HCT116 (cell line): Measurements from ENCODE around the gene BCL11B. TPM values are rescaled to one million over a fixed set of nuclear protein-coding genes. Genes with fewer than 3 reads are reported as not detected.

Experiments used
- ATAC-seq: fragments of 200-7000 bp; cut with Tn5 transposase; 2 replicates; pipeline ENCODE4 v1.9.1; 2020; ENCODE audit warnings: mild to moderate bottlenecking, moderate library complexity
- BruUV-seq: library from RNA; stranded (reverse); fragments of 400-500 nt; replicated peaks from 2 replicates; lab custom pipeline; 2021; lab: Mats Ljungman, UMichigan
- CTCF ChIA-PET: fragments of 300-600 bp; sonication (Branson Sonifier 250); formaldehyde crosslinking; loops from one replicate; lab custom pipeline; 2021; ENCODE audit warnings: antibody characterized with exemption; lab: Charles Lee
- POLR2A ChIA-PET: fragments of 300-600, 350-600 bp; sonication (Branson Sonifier 250); formaldehyde crosslinking; loops from one replicate; lab custom pipeline; 2021; ENCODE audit warnings: antibody characterized with exemption; lab: Charles Lee
- RAD21 ChIA-PET, 2 experiments: fragments of 300-600 bp; sonication (Branson Sonifier 250); formaldehyde crosslinking; loops; one replicate each; lab custom pipeline; 2023; ENCODE audit warnings: low total read pairs in 2 of 2; ENCODE audit not compliant: uncharacterized antibody in 2 of 2, unreplicated experiment in 2 of 2, low non-redundant PET in 1 of 2; lab: Charles Lee
- DNase-seq: peaks from one replicate; pipeline ENCODE4 v3.0.0-alpha.2; 2010; ENCODE audit warnings: low read depth, low spot score
- H2AFZ ChIP-seq: fragments of 200-600 bp; shearing (Covaris generic), sonication (generic); 2 replicates; pipeline ENCODE4 v1.6.1; 2017; ENCODE audit warnings: low read depth, mixed run types, mixed read lengths, antibody characterized with exemption, low read length; ENCODE audit not compliant: poor library complexity, severe bottlenecking
- H3K27ac ChIP-seq: 2 replicates; pipeline ENCODE4 v1.5.1; 2012; ENCODE audit warnings: low read depth, low read length
- H3K27me3 ChIP-seq: fragments of 200-600 bp; sonication (generic); 2 replicates; pipeline ENCODE4 v1.6.1; 2016; ENCODE audit warnings: mixed run types, low read length, mixed read lengths; ENCODE audit not compliant: insufficient read depth
- H3K36me3 ChIP-seq, 2 experiments: fragments of 200-500 bp in 1 of 2; fragments of 200-600 bp in 1 of 2; sonication (Bioruptor generic) in 1 of 2; sonication (generic) in 1 of 2; 2 replicates each; pipeline versions ENCODE4 v1.5.1 to v1.6.1; 2014 to 2016; ENCODE audit warnings: low read length in 2 of 2, inconsistent platforms in 1 of 2, mixed read lengths in 1 of 2, mixed run types in 1 of 2; ENCODE audit not compliant: insufficient read depth in 2 of 2, control insufficient read depth in 1 of 2
- H3K4me1 ChIP-seq, 2 experiments: fragments of 200-600 bp in 1 of 2; sonication (generic) in 1 of 2; 2 replicates each; pipeline versions ENCODE4 v1.5.1 to v1.6.1; 2012 to 2017; ENCODE audit warnings: low read length in 2 of 2, inconsistent platforms in 1 of 2, mild to moderate bottlenecking in 1 of 2, mixed read lengths in 1 of 2, mixed run types in 1 of 2, moderate library complexity in 1 of 2; ENCODE audit not compliant: insufficient read depth in 2 of 2, control insufficient read depth in 1 of 2
- H3K4me2 ChIP-seq: fragments of 200-600 bp; sonication (generic); 2 replicates; pipeline ENCODE4 v1.6.1; 2017; ENCODE audit warnings: mixed run types, low read length, mixed read lengths
- H3K4me3 ChIP-seq, 2 experiments: fragments of 200-600 bp in 1 of 2; sonication (generic) in 1 of 2; replicated peaks in 1 of 2; 2 replicates each; pipeline ENCODE4 v1.5.1; 2011 to 2016; ENCODE audit warnings: low read length in 2 of 2, control low read depth in 1 of 2, low read depth in 1 of 2, mild to moderate bottlenecking in 1 of 2, mixed read lengths in 1 of 2, mixed run types in 1 of 2
- H3K79me2 ChIP-seq: fragments of 200-600 bp; sonication (generic); 2 replicates; pipeline ENCODE4 v1.6.1; 2017; ENCODE audit warnings: mild to moderate bottlenecking, mixed run types, low read length, moderate library complexity, mixed read lengths; ENCODE audit not compliant: insufficient read depth
- H3K9ac ChIP-seq: fragments of 200-600 bp; sonication (generic); 2 replicates; pipeline ENCODE4 v1.6.1; 2016; ENCODE audit warnings: low read length, mixed read lengths
- H3K9me2 ChIP-seq: fragments of 200-600 bp; sonication (generic), shearing (Covaris generic); 2 replicates; pipeline ENCODE4 v1.6.1; 2017; ENCODE audit warnings: mixed run types, mild to moderate bottlenecking, moderate library complexity; ENCODE audit not compliant: insufficient read depth
- H3K9me3 ChIP-seq, 2 experiments: fragments of 200-500 bp in 1 of 2; fragments of 200-600 bp in 1 of 2; sonication (Bioruptor generic) in 1 of 2; sonication (generic) in 1 of 2; 2 replicates each; pipeline ENCODE4 v1.6.1; 2014 to 2017; ENCODE audit warnings: low read length in 2 of 2, mixed read lengths in 2 of 2, inconsistent platforms in 1 of 2, low read depth in 1 of 2, mild to moderate bottlenecking in 1 of 2, mixed run types in 1 of 2, moderate library complexity in 1 of 2; ENCODE audit not compliant: control insufficient read depth in 1 of 2, insufficient read depth in 1 of 2
- H4K20me1 ChIP-seq: fragments of 200-600 bp; sonication (generic), shearing (Covaris generic); 2 replicates; pipeline ENCODE4 v1.6.1; 2017; ENCODE audit warnings: mixed run types, mild to moderate bottlenecking, moderate library complexity; ENCODE audit not compliant: insufficient read depth
- ATF3 ChIP-seq: IDR thresholded peaks from 2 replicates; pipeline ENCODE4 v1.6.1; 2012
- CBX3 ChIP-seq: IDR thresholded peaks from 2 replicates; pipeline ENCODE4 v1.6.1; 2012; ENCODE audit warnings: low read depth
- CTCF ChIP-seq, 3 experiments: fragments of 200-600 bp in 1 of 3; sonication (generic) in 1 of 3; IDR thresholded peaks in 2 of 3; conservative IDR thresholded peaks in 1 of 3; 2 replicates each; pipeline ENCODE4 v1.5.1; 2012 to 2017; ENCODE audit warnings: low read depth in 2 of 3, low read length in 2 of 3, antibody characterized with exemption in 1 of 3, borderline replicate concordance in 1 of 3, control low read depth in 1 of 3, mild to moderate bottlenecking in 1 of 3, mixed read lengths in 1 of 3, mixed run types in 1 of 3, moderate library complexity in 1 of 3; ENCODE audit not compliant: insufficient read depth in 1 of 3
- EGR1 ChIP-seq: IDR thresholded peaks from 2 replicates; pipeline ENCODE4 v1.6.1; 2012; ENCODE audit warnings: low read depth
- EZH2phosphoT487 ChIP-seq: fragments of 200-600 bp; IDR thresholded peaks from 2 replicates; pipeline ENCODE4 v1.6.1; 2018; ENCODE audit warnings: antibody characterized with exemption, borderline replicate concordance
- FOSL1 ChIP-seq: IDR thresholded peaks from 2 replicates; pipeline ENCODE4 v1.6.1; 2012; ENCODE audit warnings: low read depth
- POLR2A ChIP-seq: IDR thresholded peaks from 2 replicates; pipeline ENCODE4 v1.7.0; 2011; ENCODE audit warnings: borderline replicate concordance; ENCODE audit not compliant: insufficient read depth, insufficient read length; ENCODE audit errors: extremely low read depth
- RAD21 ChIP-seq: IDR thresholded peaks from 2 replicates; pipeline ENCODE4 v1.6.1; 2012; ENCODE audit warnings: low read depth, mild to moderate bottlenecking
- REST ChIP-seq: IDR thresholded peaks from 2 replicates; pipeline ENCODE4 v1.6.1; 2012; ENCODE audit warnings: low read depth
- SIN3A ChIP-seq: IDR thresholded peaks from 2 replicates; pipeline ENCODE4 v1.6.1; 2012; ENCODE audit warnings: low read depth
- SRF ChIP-seq: IDR thresholded peaks from 2 replicates; pipeline ENCODE4 v1.6.1; 2012; ENCODE audit warnings: low read depth
- YY1 ChIP-seq: IDR thresholded peaks from 2 replicates; pipeline ENCODE4 v1.6.1; 2011; ENCODE audit warnings: low read length, low read depth, moderate library complexity, mild to moderate bottlenecking; ENCODE audit not compliant: insufficient replicate concordance; ENCODE audit errors: extremely low read depth
- ZFX ChIP-seq: fragments of 450-650 bp; IDR thresholded peaks from 2 replicates; pipeline ENCODE4 v1.6.1; 2017
- ZNF274 ChIP-seq: fragments of 200-500 bp; sonication (Bioruptor generic); IDR thresholded peaks from 2 replicates; pipeline ENCODE4 v1.6.1; 2014; ENCODE audit warnings: mild to moderate bottlenecking, low read depth, low read length, inconsistent platforms
- intact Hi-C: fragments of 100-400 bp; cut with micrococcal nuclease; formaldehyde crosslinking; loops from 2 replicates; pipeline ENCODE4 v1.10.0; 2022
- total RNA-seq: library from RNA; stranded (reverse); gene quantifications from one replicate; pipeline ENCODE4 v1.2.1, GENCODE V29; 2021; ENCODE audit not compliant: unreplicated experiment
- TF ChIP-seq, protein P1 (sequence below): IDR thresholded peaks from 2 replicates; pipeline ENCODE4 v1.6.1; 2012

The BCL11B gene
- total RNA-seq, 1 experiment from 2014 or later = 1.1 TPM

DNA sequence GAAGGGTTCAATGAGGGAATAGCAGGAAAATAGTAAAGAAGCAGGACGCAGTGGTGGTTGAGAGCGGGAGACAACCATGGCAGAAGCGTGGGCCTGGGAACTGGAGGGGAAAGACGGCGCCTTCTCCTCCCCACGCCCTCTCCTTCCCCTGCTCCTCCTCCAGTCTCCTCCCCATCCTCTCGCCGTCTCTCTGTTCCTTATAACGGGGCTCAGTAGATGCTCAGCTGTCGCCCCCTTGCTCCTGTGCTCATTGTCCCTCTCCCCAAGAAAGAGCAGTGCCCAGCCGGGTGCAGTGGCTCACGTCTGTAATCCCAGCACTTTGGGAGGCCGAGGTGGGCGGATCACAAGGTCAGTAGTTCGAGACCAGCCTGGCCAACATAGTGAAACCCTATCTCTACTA lies 142.0 kb downstream of the BCL11B start:
- Histone ChIP-seq H3K27me3 (peaks cover 4% of the 10 kb centered on the region; the same call in 1 of the 2 replicates), H3K9ac (no peak overlapping the region), H3K79me2 (no peaks in the 10 kb centered on the region), H3K9me2 (no peaks in the 10 kb centered on the region), H4K20me1 (no peaks in the 10 kb centered on the region), H3K4me2 (no peak overlapping the region), H3K36me3 (no peaks in the 10 kb centered on the region), H3K9me3 (no peaks in the 10 kb centered on the region), H3K4me1 (no peaks in the 10 kb centered on the region), H3K27ac (no peak overlapping the region), H3K4me3 (no peak overlapping the region), H2AFZ (no peak overlapping the region)
- ChIA-PET RAD21 (no interaction called here), CTCF (no interaction called here), POLR2A (no interaction called here)
- DNase-seq = no peak
- BruUV-seq = no TSS peak
- no peak for ATAC-seq
- TF ChIP-seq CBX3 = no peak
- no peak for TF ChIP-seq EGR1
- no peak for TF ChIP-seq ATF3
- no peak for TF ChIP-seq RAD21
- TF ChIP-seq EZH2phosphoT487 = no peak
- no peak for TF ChIP-seq SIN3A
- intact Hi-C loops = no loop called here

DNA sequence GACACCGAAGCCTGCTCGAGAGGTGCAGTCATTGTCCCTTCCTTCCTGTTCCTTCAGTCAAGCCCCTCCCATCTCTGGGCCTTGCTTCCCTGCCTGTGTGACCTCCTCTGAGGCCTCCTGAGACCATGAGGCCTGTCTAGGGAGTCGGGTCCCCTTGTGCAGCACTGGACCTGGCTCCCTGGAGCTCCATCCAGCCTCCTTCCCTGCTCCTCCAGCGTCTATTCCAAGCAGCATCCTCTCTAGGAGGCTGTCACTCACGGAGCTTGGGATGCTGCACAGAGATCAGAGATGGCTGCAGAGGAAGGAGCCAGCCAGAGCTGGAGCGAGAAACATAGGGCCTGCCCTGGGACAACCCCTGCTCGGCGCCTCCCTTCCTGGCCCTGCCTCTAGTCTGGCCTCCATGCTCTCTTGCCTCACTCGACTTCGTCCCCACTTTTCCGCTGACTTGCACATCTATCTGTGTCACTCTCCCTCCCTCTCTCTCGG lies 142.7 kb downstream of the BCL11B start:
- Histone ChIP-seq H3K4me1 (no peaks in the 10 kb centered on the region), H3K79me2 (no peaks in the 10 kb centered on the region), H3K4me3 (no peak overlapping the region), H3K36me3 (no peaks in the 10 kb centered on the region), H3K27ac (no peak overlapping the region), H3K27me3 (peaks cover 4% of the 10 kb centered on the region; the same call in 1 of the 2 replicates), H3K9me2 (no peaks in the 10 kb centered on the region), H3K9ac (no peak overlapping the region), H2AFZ (no peak overlapping the region), H3K9me3 (no peaks in the 10 kb centered on the region), H4K20me1 (no peaks in the 10 kb centered on the region), H3K4me2 (no peak overlapping the region)
- intact Hi-C loops = no loop called here
- CTCF ChIA-PET = no interaction called here
- no peak for DNase-seq
- ATAC-seq = no peak
- RAD21 ChIA-PET = no interaction called here
- no TSS peak for BruUV-seq
- POLR2A ChIA-PET = no interaction called here
- TF ChIP-seq CBX3 (no peak), EZH2phosphoT487 (no peak), YY1 (no peak), SRF (no peak), POLR2A (no peak), ZFX (no peak), ZNF274 (no peak), SIN3A (no peak), RAD21 (no peak), REST (no peak), FOSL1 (no peak), CTCF (IDR thresholded peaks at IDR 0.05 in 2 of 3, conservative IDR thresholded peaks at IDR 0.05 in 1 of 3; ENCODE audit: borderline replicate concordance in 1 of 3, insufficient read depth in 1 of 3, low read depth in 2 of 3, low read length in 2 of 3) (no peak), EGR1 (no peak)
- TF ChIP-seq, protein P1, sequence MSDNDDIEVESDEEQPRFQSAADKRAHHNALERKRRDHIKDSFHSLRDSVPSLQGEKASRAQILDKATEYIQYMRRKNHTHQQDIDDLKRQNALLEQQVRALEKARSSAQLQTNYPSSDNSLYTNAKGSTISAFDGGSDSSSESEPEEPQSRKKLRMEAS = no peak
